Measurements from ENCODE around the gene NEUROD6. TPM values are rescaled to one million over a fixed set of nuclear protein-coding genes. Genes with fewer than 3 reads are reported as not detected.

Gene NEUROD6
- total RNA-seq, 2 donors from 2014 or later: not detected

DNA sequence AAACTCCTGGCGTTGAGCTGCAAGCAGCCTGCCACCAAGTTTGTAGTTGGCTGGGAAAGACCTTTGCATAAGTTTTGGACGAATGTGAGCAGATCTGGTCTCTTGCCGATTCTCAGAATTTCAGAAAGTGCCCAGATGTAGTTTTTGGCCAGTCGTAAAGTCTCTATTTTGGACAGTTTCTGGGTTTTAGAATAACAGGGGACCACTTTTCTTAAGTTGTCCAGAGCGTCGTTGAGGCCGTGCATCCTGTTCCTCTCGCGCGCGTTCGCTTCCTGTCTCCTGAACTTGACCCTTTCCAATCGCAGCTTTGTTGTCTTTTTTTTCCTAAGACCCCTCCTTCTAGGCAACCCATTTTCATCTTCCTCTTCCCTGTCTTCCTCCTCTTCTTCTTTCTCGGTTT, 1.8 kb downstream of the NEUROD6 start:
- intact Hi-C loops (cut with DNase I): no loop called here
- Histone ChIP-seq H3K9ac (ENCODE audit: low read depth in 2 of 2, low read length in 2 of 2) (no peak overlapping the region), H3K36me3 (no peaks in the 10 kb centered on the region), H3K4me3 (no peak overlapping the region), H3K9me3 (no peaks in the 10 kb centered on the region), H3K27me3 (peaks cover 16% of the 10 kb centered on the region), H3K4me1 (no peaks in the 10 kb centered on the region), H3K27ac (no peak overlapping the region)
- TF ChIP-seq, protein P1, sequence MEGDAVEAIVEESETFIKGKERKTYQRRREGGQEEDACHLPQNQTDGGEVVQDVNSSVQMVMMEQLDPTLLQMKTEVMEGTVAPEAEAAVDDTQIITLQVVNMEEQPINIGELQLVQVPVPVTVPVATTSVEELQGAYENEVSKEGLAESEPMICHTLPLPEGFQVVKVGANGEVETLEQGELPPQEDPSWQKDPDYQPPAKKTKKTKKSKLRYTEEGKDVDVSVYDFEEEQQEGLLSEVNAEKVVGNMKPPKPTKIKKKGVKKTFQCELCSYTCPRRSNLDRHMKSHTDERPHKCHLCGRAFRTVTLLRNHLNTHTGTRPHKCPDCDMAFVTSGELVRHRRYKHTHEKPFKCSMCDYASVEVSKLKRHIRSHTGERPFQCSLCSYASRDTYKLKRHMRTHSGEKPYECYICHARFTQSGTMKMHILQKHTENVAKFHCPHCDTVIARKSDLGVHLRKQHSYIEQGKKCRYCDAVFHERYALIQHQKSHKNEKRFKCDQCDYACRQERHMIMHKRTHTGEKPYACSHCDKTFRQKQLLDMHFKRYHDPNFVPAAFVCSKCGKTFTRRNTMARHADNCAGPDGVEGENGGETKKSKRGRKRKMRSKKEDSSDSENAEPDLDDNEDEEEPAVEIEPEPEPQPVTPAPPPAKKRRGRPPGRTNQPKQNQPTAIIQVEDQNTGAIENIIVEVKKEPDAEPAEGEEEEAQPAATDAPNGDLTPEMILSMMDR (IDR thresholded peaks at IDR 0.05): no peak
- DNase-seq: no peak

GRCh38 chr7:31337002-31337565, 3.4 kb downstream of the NEUROD6 start:
- Histone ChIP-seq H3K27me3 (peaks cover 16% of the 10 kb centered on the region), H3K4me1 (no peaks in the 10 kb centered on the region)

DNA sequence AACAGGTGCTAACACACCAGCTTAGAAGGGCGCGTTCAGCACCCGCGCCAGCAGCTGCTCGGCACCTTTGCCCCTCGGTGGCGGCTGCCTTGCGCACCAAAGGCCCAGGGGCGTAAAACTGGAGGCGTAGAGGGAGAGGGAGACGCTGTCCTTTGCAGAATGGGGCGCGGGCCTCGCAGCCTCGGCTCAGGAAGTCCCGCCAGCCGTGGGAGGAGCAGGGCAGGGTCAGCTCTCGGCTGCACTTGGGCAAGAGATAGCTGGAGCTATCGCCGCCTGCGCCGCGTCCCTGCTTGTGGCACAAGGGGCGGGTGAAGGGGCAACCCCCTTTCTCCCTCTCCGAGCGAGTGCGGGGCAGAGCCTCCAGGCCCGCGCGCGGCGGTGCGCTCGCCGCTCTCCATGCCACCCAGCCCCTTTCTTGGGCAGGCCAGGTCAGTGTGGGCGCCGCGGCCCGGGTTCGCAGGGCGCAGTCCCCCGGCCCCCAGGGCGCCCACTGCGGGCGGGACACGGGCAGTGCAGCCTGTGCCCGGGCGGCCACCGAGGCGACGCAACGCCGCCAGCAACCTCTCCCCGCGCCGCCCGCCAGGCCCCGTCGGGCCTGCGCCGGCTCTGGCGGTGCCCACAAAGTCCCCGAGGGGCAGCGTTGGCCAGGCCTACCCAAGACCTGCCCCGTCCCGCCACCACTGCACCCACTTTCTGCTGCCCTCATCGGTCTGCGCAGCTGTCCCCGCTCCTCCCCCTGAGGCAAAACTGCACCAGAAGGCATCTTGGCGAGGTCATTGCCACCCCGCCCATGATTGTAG, 4.1 kb downstream of the NEUROD6 start:
- H3K4me3 ChIP-seq: peak overlapping the region; percentile 19
- H3K4me1 ChIP-seq: no peaks in the 10 kb centered on the region
- intact Hi-C loops (cut with DNase I): no loop called here
- no peak for DNase-seq
- no peaks in the 10 kb centered on the region for H3K36me3 ChIP-seq
- H3K27ac ChIP-seq: no peak overlapping the region
- TF ChIP-seq, protein P1 (IDR thresholded peaks at IDR 0.05): no peak
- peak overlapping the region in 1 of 2 donors; percentile 12 for H3K9ac ChIP-seq (ENCODE audit: low read depth in 2 of 2, low read length in 2 of 2)
- H3K9me3 ChIP-seq: no peaks in the 10 kb centered on the region
- peaks cover 16% of the 10 kb centered on the region for H3K27me3 ChIP-seq

More at GRCh38 chr7:31337002-31337565, 3.4 kb downstream of the NEUROD6 start:
- Histone ChIP-seq H3K27ac (no peak overlapping the region), H3K9me3 (no peaks in the 10 kb centered on the region), H3K4me3 (peak overlapping the region; percentile 19), H3K9ac (ENCODE audit: low read depth in 2 of 2, low read length in 2 of 2) (no peak overlapping the region), H3K36me3 (no peaks in the 10 kb centered on the region)
- TF ChIP-seq, protein P1 (IDR thresholded peaks at IDR 0.05): no peak
- intact Hi-C loops (cut with DNase I): no loop called here
- no peak for DNase-seq

DNA sequence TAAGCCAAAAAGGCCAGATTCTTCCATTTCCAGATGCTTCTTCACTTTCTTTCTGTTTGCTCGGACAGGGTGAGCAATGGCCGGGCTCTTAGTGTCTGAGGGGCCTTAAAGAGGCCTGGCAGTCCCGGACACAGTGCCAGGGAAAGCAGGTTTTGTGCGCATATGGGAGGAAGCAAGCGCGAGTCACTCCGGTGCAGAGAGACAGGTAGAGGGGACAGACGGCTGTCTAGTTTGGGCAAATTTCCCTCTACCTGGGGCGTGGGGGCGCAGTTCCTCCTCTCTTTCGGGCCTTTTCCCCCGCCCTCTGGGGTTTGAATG, 4.7 kb downstream of the NEUROD6 start:
- Histone ChIP-seq H3K4me3 (no peak overlapping the region), H3K9me3 (no peaks in the 10 kb centered on the region), H3K4me1 (no peaks in the 10 kb centered on the region), H3K27ac (no peak overlapping the region), H3K27me3 (peaks cover 16% of the 10 kb centered on the region), H3K36me3 (no peaks in the 10 kb centered on the region), H3K9ac (ENCODE audit: low read depth in 2 of 2, low read length in 2 of 2) (no peak overlapping the region)
- intact Hi-C loops (cut with DNase I): no loop called here
- no peak for DNase-seq
- TF ChIP-seq, protein P1 (IDR thresholded peaks at IDR 0.05): no peak

GRCh38 chr7:31335161-31335856, 5.2 kb downstream of the NEUROD6 start:
- TF ChIP-seq, protein P1 (IDR thresholded peaks at IDR 0.05): no peak
- H3K9ac ChIP-seq (ENCODE audit: low read depth in 2 of 2, low read length in 2 of 2): no peak overlapping the region
- H3K27ac ChIP-seq: no peak overlapping the region
- intact Hi-C loops (cut with DNase I): no loop called here
- H3K4me1 ChIP-seq: no peaks in the 10 kb centered on the region
- no peaks in the 10 kb centered on the region for H3K9me3 ChIP-seq
- no peaks in the 10 kb centered on the region for H3K36me3 ChIP-seq
- peaks cover 16% of the 10 kb centered on the region for H3K27me3 ChIP-seq
- no peak overlapping the region for H3K4me3 ChIP-seq
- no peak for DNase-seq

All from colonic mucosa (tissue), 4 donors.